CD4-positive, CD25-positive, alpha-beta regulatory T cell (primary cell): Measurements from ENCODE around the gene ASB15. TPM values are rescaled to one million over a fixed set of nuclear protein-coding genes. Genes with fewer than 3 reads are reported as not detected.

Experiments
- ATAC-seq, 2 donors: fragments of 150-1000 bp; cut with Tn5 transposase; one replicate each; pipeline ENCODE4 v1.10.0; 2021; ENCODE audit warnings: low read depth in 2 of 2, moderate number of reproducible peaks in 2 of 2, moderate library complexity in 1 of 2
- DNase-seq, 3 donors: peaks; one replicate each; pipeline versions ENCODE4 v3.0.0 to v3.0.0-alpha.2; 2012 to 2022; ENCODE audit warnings: mixed read lengths in 1 of 3
- H3K27ac ChIP-seq: one replicate; pipeline ENCODE4 v1.7.0; 2013; ENCODE audit warnings: mild to moderate bottlenecking, low read length; ENCODE audit not compliant: insufficient read depth, poor library complexity, severe bottlenecking
- H3K27me3 ChIP-seq: one replicate; pipeline ENCODE4 v1.7.0; 2013; ENCODE audit warnings: low read length; ENCODE audit not compliant: control insufficient read depth, insufficient read depth
- H3K36me3 ChIP-seq: one replicate; pipeline ENCODE4 v1.7.0; 2013; ENCODE audit warnings: mild to moderate bottlenecking, low read length, moderate library complexity; ENCODE audit not compliant: control insufficient read depth, insufficient read depth
- H3K4me1 ChIP-seq: 2 replicates; pipeline ENCODE4 v1.7.0; 2013; ENCODE audit warnings: mild to moderate bottlenecking, low read length; ENCODE audit not compliant: insufficient read depth, control insufficient read depth, poor library complexity, severe bottlenecking
- H3K4me3 ChIP-seq: one replicate; pipeline ENCODE4 v1.7.0; 2013; ENCODE audit warnings: low read depth, mild to moderate bottlenecking, low read length, moderate library complexity
- H3K9me3 ChIP-seq, 2 experiments: 1 replicate in 1 of 2; 2 replicates in 1 of 2; pipeline ENCODE4 v1.7.0; 2013; ENCODE audit warnings: low read length in 2 of 2, mild to moderate bottlenecking in 1 of 2, moderate library complexity in 1 of 2; ENCODE audit not compliant: control insufficient read depth in 2 of 2
- H3K27ac Mint-ChIP-seq, 3 donors: one replicate each; pipeline ENCODE4 v1.8.0; 2020 to 2022; ENCODE audit warnings: mild to moderate bottlenecking in 3 of 3, mixed read lengths in 3 of 3, moderate library complexity in 2 of 3
- H3K27me3 Mint-ChIP-seq: one replicate; pipeline ENCODE4 v1.8.0; 2022; ENCODE audit warnings: mild to moderate bottlenecking, mixed read lengths
- H3K36me3 Mint-ChIP-seq: one replicate; pipeline ENCODE4 v1.8.0; 2020; ENCODE audit warnings: mixed read lengths
- H3K4me1 Mint-ChIP-seq, 4 donors: one replicate each; pipeline ENCODE4 v1.8.0; 2020 to 2022; ENCODE audit warnings: mixed read lengths in 4 of 4, mild to moderate bottlenecking in 1 of 4
- H3K4me3 Mint-ChIP-seq, 4 donors: one replicate each; pipeline ENCODE4 v1.8.0; 2020 to 2022; ENCODE audit warnings: mild to moderate bottlenecking in 4 of 4, mixed read lengths in 4 of 4, moderate library complexity in 3 of 4
- H3K9me3 Mint-ChIP-seq, 7 donors: one replicate each; pipeline ENCODE4 v1.8.0; 2020 to 2022; ENCODE audit warnings: mixed read lengths in 7 of 7, mild to moderate bottlenecking in 3 of 7, moderate library complexity in 2 of 7
- polyA plus RNA-seq, 4 donors: library from polyadenylated mRNA; unstranded; fragments of 300-500 nt; fragmentation: Illumina TruSeq; gene quantifications; one replicate each; pipeline ENCODE4 v1.2.3, GENCODE V29; 2021
- total RNA-seq: library from RNA; stranded (reverse); gene quantifications from one replicate; pipeline ENCODE4 v1.2.3, GENCODE V29; 2022

Gene ASB15
- total and polyA plus RNA-seq, 5 donors from 2014 or later = 0.14 TPM; not detected in 4

DNA sequence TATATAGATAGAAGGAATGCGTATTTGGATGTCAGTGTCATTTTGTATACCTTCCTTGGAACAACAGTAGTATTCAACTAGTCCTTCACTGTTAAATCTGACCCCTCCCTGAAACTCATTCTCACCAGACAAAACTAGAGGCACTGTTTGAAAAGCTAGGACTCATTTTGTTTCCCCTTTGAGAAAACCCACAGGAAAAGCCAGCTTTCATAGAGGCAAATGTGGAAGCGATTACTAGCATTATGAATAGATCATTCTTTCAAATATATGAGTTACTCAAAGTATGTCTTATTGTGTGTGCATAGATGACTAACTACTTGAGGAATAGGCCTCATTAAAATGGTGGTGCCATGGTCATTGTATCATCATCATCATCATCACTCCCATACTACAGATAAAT lies 1.9 kb upstream of the ASB15 start:
- H3K4me3 Mint-ChIP-seq = no peak overlapping the region

DNA sequence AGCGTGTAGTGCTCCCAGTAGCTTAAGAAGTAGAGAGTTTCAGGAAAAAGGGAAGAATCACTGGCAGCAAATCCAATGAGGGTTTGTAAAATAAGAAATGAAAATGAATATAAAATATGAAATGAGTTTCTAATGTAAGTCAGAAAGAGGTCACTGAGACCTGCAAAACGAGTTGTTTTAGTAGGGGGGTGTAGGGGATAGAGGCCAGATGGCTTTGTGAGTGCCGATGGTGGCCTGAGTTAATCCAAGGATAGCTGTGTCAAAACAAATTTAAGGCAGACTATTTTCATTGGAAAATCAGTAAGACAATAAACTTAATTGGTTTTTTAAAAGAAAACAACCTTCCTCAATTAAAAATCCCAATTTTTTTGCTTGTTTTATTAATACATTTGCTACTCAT lies 745 bp upstream of the ASB15 start:
- no peaks in the 10 kb centered on the region for H3K36me3 Mint-ChIP-seq
- ATAC-seq = no peak

More for the DNA sequence above, 1.9 kb upstream of the ASB15 start:
- Histone ChIP-seq H3K27ac (no peak overlapping the region), H3K9me3 (no peaks in the 10 kb centered on the region), H3K4me3 (no peak overlapping the region), H3K27me3 (no peaks in the 10 kb centered on the region), H3K36me3 (no peaks in the 10 kb centered on the region), H3K4me1 (no peaks in the 10 kb centered on the region)
- H3K27ac Mint-ChIP-seq = no peak overlapping the region
- no peaks in the 10 kb centered on the region for H3K9me3 Mint-ChIP-seq
- peaks cover 12% of the 10 kb centered on the region for H3K27me3 Mint-ChIP-seq
- no peak for ATAC-seq
- no peaks in the 10 kb centered on the region for H3K4me1 Mint-ChIP-seq
- no peaks in the 10 kb centered on the region for H3K36me3 Mint-ChIP-seq
- no peak for DNase-seq

DNA sequence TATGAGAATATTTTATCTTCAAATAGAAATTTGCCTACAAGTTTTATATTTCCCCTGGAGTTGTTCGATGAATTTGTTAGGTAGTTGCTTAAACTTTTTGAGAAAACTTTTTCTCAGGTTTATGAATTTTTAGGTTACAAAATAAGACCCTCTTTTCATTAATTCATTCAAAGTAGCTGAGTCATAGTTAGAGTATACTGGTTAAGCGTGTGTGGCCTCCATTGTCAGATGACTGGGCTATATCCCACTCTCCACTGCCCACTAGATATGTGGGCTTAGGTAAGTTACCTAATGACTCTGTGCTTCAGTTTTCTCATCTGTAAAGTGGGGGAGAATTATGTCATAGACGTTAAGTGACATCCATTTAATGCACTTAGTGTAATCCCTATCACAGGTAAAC lies 1.0 kb downstream of the ASB15 start:
- H3K27me3 ChIP-seq = peaks cover 3% of the 10 kb centered on the region

More for the DNA sequence above, 745 bp upstream of the ASB15 start:
- Mint-ChIP-seq H3K4me1 (no peaks in the 10 kb centered on the region), H3K27me3 (peaks cover 8% of the 10 kb centered on the region), H3K27ac (no peak overlapping the region), H3K4me3 (no peak overlapping the region), H3K9me3 (no peaks in the 10 kb centered on the region)
- Histone ChIP-seq H3K27me3 (peaks cover 3% of the 10 kb centered on the region), H3K36me3 (no peaks in the 10 kb centered on the region), H3K4me3 (no peak overlapping the region), H3K9me3 (no peaks in the 10 kb centered on the region), H3K27ac (no peak overlapping the region), H3K4me1 (no peaks in the 10 kb centered on the region)
- no peak for DNase-seq

DNA sequence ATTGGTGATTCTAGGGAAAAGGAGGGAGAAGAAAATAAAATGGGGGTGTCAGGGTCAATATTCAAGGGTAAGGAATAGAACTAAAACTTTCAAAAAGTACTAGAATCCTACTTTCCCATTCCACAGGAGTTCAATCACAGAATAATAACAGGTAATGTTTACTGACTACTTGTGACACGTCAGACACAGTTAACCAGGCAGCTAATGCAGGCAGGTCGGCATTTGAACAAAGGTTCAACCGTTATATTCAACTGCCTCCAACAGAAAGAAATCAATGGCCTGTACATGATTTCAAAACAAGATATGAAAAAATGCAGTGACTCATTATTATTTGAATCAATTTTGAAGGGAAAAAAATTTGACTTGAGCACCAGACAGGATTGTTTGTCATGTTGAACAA lies 3.1 kb downstream of the ASB15 start:
- H3K27me3 ChIP-seq = peaks cover 7% of the 10 kb centered on the region
- H3K4me1 ChIP-seq = no peaks in the 10 kb centered on the region
- ATAC-seq (no peak), DNase-seq (no peak)
- H3K9me3 Mint-ChIP-seq = no peaks in the 10 kb centered on the region
- H3K9me3 ChIP-seq = no peaks in the 10 kb centered on the region
- no peaks in the 10 kb centered on the region for H3K36me3 Mint-ChIP-seq
- H3K27ac Mint-ChIP-seq = no peak overlapping the region
- H3K36me3 ChIP-seq = no peaks in the 10 kb centered on the region
- no peak overlapping the region for H3K4me3 Mint-ChIP-seq
- no peaks in the 10 kb centered on the region for H3K4me1 Mint-ChIP-seq
- no peak overlapping the region for H3K4me3 ChIP-seq
- no peak overlapping the region for H3K27ac ChIP-seq
- peaks cover 21% of the 10 kb centered on the region for H3K27me3 Mint-ChIP-seq

More for the DNA sequence above, 1.0 kb downstream of the ASB15 start:
- Histone ChIP-seq H3K4me3 (no peak overlapping the region), H3K9me3 (no peaks in the 10 kb centered on the region), H3K4me1 (no peaks in the 10 kb centered on the region), H3K36me3 (no peaks in the 10 kb centered on the region), H3K27ac (no peak overlapping the region)
- no peaks in the 10 kb centered on the region for H3K9me3 Mint-ChIP-seq
- H3K4me1 Mint-ChIP-seq = no peaks in the 10 kb centered on the region
- H3K36me3 Mint-ChIP-seq = no peaks in the 10 kb centered on the region
- DNase-seq (no peak), ATAC-seq (no peak)
- peaks cover 15% of the 10 kb centered on the region for H3K27me3 Mint-ChIP-seq
- H3K27ac Mint-ChIP-seq = no peak overlapping the region
- no peak overlapping the region for H3K4me3 Mint-ChIP-seq

GRCh38 chr7:123607423-123607975 lies 5.9 kb downstream of the ASB15 start:
- Mint-ChIP-seq H3K4me1 (no peaks in the 10 kb centered on the region), H3K27me3 (peaks cover 25% of the 10 kb centered on the region), H3K36me3 (no peaks in the 10 kb centered on the region), H3K27ac (no peak overlapping the region), H3K9me3 (peaks cover 0 to 3% (median 0%) of the 10 kb centered on the region in 7 donors), H3K4me3 (no peak overlapping the region)
- DNase-seq = no peak
- H3K27me3 ChIP-seq = peaks cover 7% of the 10 kb centered on the region
- no peaks in the 10 kb centered on the region for H3K4me1 ChIP-seq
- no peaks in the 10 kb centered on the region for H3K36me3 ChIP-seq
- ATAC-seq = no peak
- no peaks in the 10 kb centered on the region for H3K9me3 ChIP-seq
- H3K4me3 ChIP-seq = no peak overlapping the region
- H3K27ac ChIP-seq = no peak overlapping the region

- DNase-seq (no peak), ATAC-seq (no peak)
- no peaks in the 10 kb centered on the region for H3K4me1 ChIP-seq
- Mint-ChIP-seq H3K9me3 (peaks cover 0 to 3% (median 0%) of the 10 kb centered on the region in 7 donors), H3K27me3 (peaks cover 37% of the 10 kb centered on the region), H3K36me3 (no peaks in the 10 kb centered on the region), H3K4me3 (no peak overlapping the region), H3K27ac (no peak overlapping the region), H3K4me1 (no peaks in the 10 kb centered on the region)
- peaks cover 7% of the 10 kb centered on the region for H3K27me3 ChIP-seq
- H3K4me3 ChIP-seq = no peak overlapping the region
- no peaks in the 10 kb centered on the region for H3K36me3 ChIP-seq
- no peak overlapping the region for H3K27ac ChIP-seq
- H3K9me3 ChIP-seq = no peaks in the 10 kb centered on the region
These were observed 7.6 kb downstream of the ASB15 start for GRCh38 chr7:123608991-123609882.

- no peak overlapping the region for H3K27ac Mint-ChIP-seq
- Histone ChIP-seq H3K9me3 (no peaks in the 10 kb centered on the region), H3K27ac (no peak overlapping the region), H3K36me3 (no peaks in the 10 kb centered on the region), H3K27me3 (peaks cover 7% of the 10 kb centered on the region), H3K4me1 (no peaks in the 10 kb centered on the region), H3K4me3 (no peak overlapping the region)
- H3K27me3 Mint-ChIP-seq = peaks cover 37% of the 10 kb centered on the region
- H3K4me3 Mint-ChIP-seq = no peak overlapping the region
- H3K4me1 Mint-ChIP-seq = no peaks in the 10 kb centered on the region
- H3K9me3 Mint-ChIP-seq = peaks cover 0 to 3% (median 0%) of the 10 kb centered on the region in 7 donors
- no peaks in the 10 kb centered on the region for H3K36me3 Mint-ChIP-seq
- DNase-seq (no peak), ATAC-seq (no peak)
These were observed 8.2 kb downstream of the ASB15 start for GRCh38 chr7:123609883-123610239.

DNA sequence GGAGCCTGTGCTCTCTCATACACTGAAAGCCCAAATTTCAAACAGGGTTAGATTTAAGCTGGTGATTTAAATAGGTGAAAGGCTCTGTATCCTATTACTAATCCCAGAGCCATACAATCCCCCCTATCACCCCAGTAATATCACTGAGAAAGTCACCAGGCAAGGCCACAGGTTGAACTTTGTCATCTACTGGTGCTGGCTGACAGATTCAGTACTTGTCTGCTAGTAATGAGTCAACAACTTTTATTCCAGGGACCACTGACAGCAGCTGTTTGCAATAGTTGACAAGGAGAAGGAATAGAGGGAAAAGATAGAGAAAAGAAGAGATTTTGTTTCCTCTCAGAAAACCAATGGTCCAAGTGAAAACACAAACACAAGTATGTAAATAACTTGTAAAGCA lies 10.4 kb downstream of the ASB15 start:
- Histone ChIP-seq H3K36me3 (no peaks in the 10 kb centered on the region), H3K27me3 (peaks cover 4% of the 10 kb centered on the region), H3K4me1 (no peaks in the 10 kb centered on the region), H3K4me3 (no peak overlapping the region), H3K27ac (no peak overlapping the region), H3K9me3 (no peaks in the 10 kb centered on the region)
- Mint-ChIP-seq H3K9me3 (peaks cover 0 to 3% (median 0%) of the 10 kb centered on the region in 7 donors), H3K4me3 (no peak overlapping the region), H3K4me1 (no peaks in the 10 kb centered on the region), H3K36me3 (no peaks in the 10 kb centered on the region), H3K27me3 (peaks cover 30% of the 10 kb centered on the region), H3K27ac (no peak overlapping the region)
- DNase-seq = no peak
- ATAC-seq = no peak
